ENCODE data around the gene LIPM.

- no peak for TF ChIP-seq ZNF274 (IDR thresholded peaks at IDR 0.05; ENCODE audit: low read depth, low read length)
- TF ChIP-seq YY1 (IDR thresholded peaks at IDR 0.05; ENCODE audit: insufficient read depth, insufficient read length), result no peak
These were observed 36.3 kb downstream of the LIPM start for GRCh38 chr10:88838766-88839350.

Measured in NT2/D1 (cell line).